SK-N-SH (cell line): ENCODE measurements around the gene AK4. TPM values are rescaled to one million over a fixed set of nuclear protein-coding genes. Genes with fewer than 3 reads are reported as not detected.
A peak's percentile ranks its signal among the peaks of the same experiment; 100 is the strongest.

Source experiments
- CTCF ChIA-PET: fragments of 300-600, 350-600 bp; formaldehyde crosslinking; extraction: SDS; loops from one replicate; lab custom pipeline; 2021; lab: Yijun Ruan, JAX
- POLR2A ChIA-PET: fragments of 350-600 bp; sonication (Branson Sonifier 250); formaldehyde crosslinking; extraction: SDS; loops from one replicate; lab custom pipeline; 2020; ENCODE audit warnings: antibody characterized with exemption, inconsistent platforms; lab: Yijun Ruan, JAX
- DNase-seq: peaks from one replicate; pipeline ENCODE4 v3.0.0; 2012
- H2AFZ ChIP-seq: fragments of 200-600 bp; sonication (generic); 2 replicates; pipeline ENCODE4 v1.8.1; 2016; ENCODE audit warnings: antibody characterized with exemption, mild to moderate bottlenecking, low read depth
- H3F3A ChIP-seq: fragments of 200-600 bp; sonication (generic); replicated peaks from 2 replicates; pipeline ENCODE3; 2016; ENCODE audit warnings: antibody characterized with exemption, mild to moderate bottlenecking; ENCODE audit not compliant: insufficient read depth
- H3K27ac ChIP-seq, 2 experiments: fragments of 200-500 bp in 1 of 2; fragments of 200-600 bp in 1 of 2; sonication (Bioruptor generic) in 1 of 2; sonication (generic), shearing (Covaris generic) in 1 of 2; 2 replicates each; pipeline versions ENCODE4 v1.5.1 to v1.6.1; 2014 to 2016; ENCODE audit warnings: low read depth in 2 of 2, inconsistent platforms in 1 of 2, low read length in 1 of 2, mild to moderate bottlenecking in 1 of 2, mixed read lengths in 1 of 2
- H3K27me3 ChIP-seq: fragments of 200-600 bp; sonication (generic), shearing (Covaris generic); 2 replicates; pipeline ENCODE4 v1.6.1; 2016; ENCODE audit warnings: mixed run types; ENCODE audit not compliant: insufficient read depth
- H3K36me3 ChIP-seq, 2 experiments: fragments of 200-500 bp in 1 of 2; fragments of 200-600 bp in 1 of 2; sonication (Bioruptor generic) in 1 of 2; sonication (generic) in 1 of 2; replicated peaks in 1 of 2; 2 replicates each; pipeline versions ENCODE3 to v1.5.1; 2014 to 2016; ENCODE audit warnings: low read length in 1 of 2, mild to moderate bottlenecking in 1 of 2; ENCODE audit not compliant: insufficient read depth in 2 of 2, control insufficient read depth in 1 of 2
- H3K4me1 ChIP-seq, 2 experiments: fragments of 200-500 bp in 1 of 2; fragments of 200-600 bp in 1 of 2; sonication (Bioruptor generic) in 1 of 2; sonication (generic), shearing (Covaris generic) in 1 of 2; 2 replicates each; pipeline versions ENCODE4 v1.5.1 to v1.6.1; 2014 to 2016; ENCODE audit warnings: low read depth in 1 of 2, low read length in 1 of 2, mixed run types in 1 of 2; ENCODE audit not compliant: insufficient read depth in 2 of 2, control insufficient read depth in 1 of 2
- H3K4me2 ChIP-seq: fragments of 200-600 bp; sonication (generic), shearing (Covaris generic); 2 replicates; pipeline ENCODE4 v1.6.1; 2017; ENCODE audit warnings: mixed run types
- H3K4me3 ChIP-seq, 2 experiments: fragments of 200-500 bp in 1 of 2; fragments of 200-600 bp in 1 of 2; sonication (Bioruptor generic) in 1 of 2; sonication (generic), shearing (Covaris generic) in 1 of 2; 2 replicates each; pipeline versions ENCODE4 v1.5.1 to v1.8.1; 2014 to 2016; ENCODE audit warnings: low read depth in 2 of 2, inconsistent platforms in 1 of 2, low read length in 1 of 2, mild to moderate bottlenecking in 1 of 2, mixed read lengths in 1 of 2, moderate library complexity in 1 of 2
- H3K79me2 ChIP-seq: fragments of 200-600 bp; sonication (generic); 2 replicates; pipeline ENCODE4 v1.8.1; 2017; ENCODE audit warnings: mild to moderate bottlenecking; ENCODE audit not compliant: insufficient read depth
- H3K9ac ChIP-seq: fragments of 200-600 bp; sonication (generic); 2 replicates; pipeline ENCODE4 v1.6.1; 2017; ENCODE audit warnings: mixed run types
- H3K9me2 ChIP-seq: fragments of 200-600 bp; sonication (generic); 2 replicates; pipeline ENCODE4 v1.6.1; 2017; ENCODE audit warnings: mixed run types
- H3K9me3 ChIP-seq: fragments of 200-600 bp; sonication (generic); 2 replicates; pipeline ENCODE4 v1.6.1; 2017; ENCODE audit warnings: mixed run types, mild to moderate bottlenecking, moderate library complexity
- H4K20me1 ChIP-seq: fragments of 200-600 bp; sonication (generic); 2 replicates; pipeline ENCODE4 v1.6.1; 2017; ENCODE audit warnings: mild to moderate bottlenecking, mixed run types; ENCODE audit not compliant: insufficient read depth
- CHD2 ChIP-seq: fragments of 150-350 bp; IDR thresholded peaks from 2 replicates; pipeline ENCODE4 v1.6.1; 2018; ENCODE audit warnings: low read length; ENCODE audit not compliant: partially characterized antibody
- EP300 ChIP-seq, 2 experiments: IDR thresholded peaks; 2 replicates each; pipeline versions ENCODE4 v1.4.0 to v1.6.1; 2012; ENCODE audit warnings: borderline replicate concordance in 1 of 2, low read depth in 1 of 2, low read length in 1 of 2
- FOXJ3 ChIP-seq: sonication (generic); formaldehyde crosslinking; IDR thresholded peaks from 2 replicates; pipeline ENCODE4 v1.5.1; 2020; ENCODE audit warnings: mild to moderate bottlenecking, missing genetic modification reagents
- FOXM1 ChIP-seq: IDR thresholded peaks from 2 replicates; pipeline ENCODE4 v1.4.0; 2012; ENCODE audit warnings: low read depth, mild to moderate bottlenecking
- JUND ChIP-seq: IDR thresholded peaks from 2 replicates; pipeline ENCODE4 v1.4.0; 2012
- MXI1 ChIP-seq: IDR thresholded peaks from 2 replicates; pipeline ENCODE4 v1.6.1; 2012; ENCODE audit warnings: mild to moderate bottlenecking, low read depth, low read length, improper control_type of control experiment
- RCOR1 ChIP-seq: fragments of 150-350 bp; IDR thresholded peaks from 2 replicates; pipeline ENCODE4 v1.6.1; 2017; ENCODE audit warnings: antibody characterized with exemption, low read length
- RXRA ChIP-seq: IDR thresholded peaks from 2 replicates; pipeline ENCODE4 v1.4.0; 2012; ENCODE audit warnings: low read depth, mild to moderate bottlenecking, borderline replicate concordance
- SMC3 ChIP-seq: IDR thresholded peaks from 2 replicates; pipeline ENCODE4 v1.6.1; 2012; ENCODE audit warnings: low read depth, low read length, improper control_type of control experiment
- TAF1 ChIP-seq: IDR thresholded peaks from 2 replicates; pipeline ENCODE4 v1.6.1; 2012; ENCODE audit warnings: low read depth, mild to moderate bottlenecking, low read length, moderate library complexity, borderline replicate concordance
- TEAD4 ChIP-seq: IDR thresholded peaks from 2 replicates; pipeline ENCODE4 v1.4.0; 2012; ENCODE audit warnings: mild to moderate bottlenecking, borderline replicate concordance; ENCODE audit not compliant: insufficient read depth
- YY1 ChIP-seq: IDR thresholded peaks from 2 replicates; pipeline ENCODE4 v1.4.0; 2012; ENCODE audit warnings: low read depth, mild to moderate bottlenecking
- WGBS: methylation state at CpG from one replicate; pipeline ENCODE4 v1.1.6; 2017; ENCODE audit warnings: low lambda C conversion rate; 5-methylcytosine and 5-hydroxymethylcytosine counted together
- polyA plus RNA-seq, 3 experiments: library from polyadenylated mRNA; depleted of rRNA; stranded (reverse); fragments of >200 nt; gene quantifications; 2 replicates each; pipeline ENCODE4 v1.2.3, GENCODE V29; 2012
- TF ChIP-seq, protein P1 (sequence below): fragments of 150-350 bp; IDR thresholded peaks from 2 replicates; pipeline ENCODE4 v1.6.1; 2017; ENCODE audit warnings: antibody characterized with exemption, low read length, low read depth, borderline replicate concordance
- TF ChIP-seq, protein P2 (sequence below): IDR thresholded peaks from 2 replicates; pipeline ENCODE4 v1.4.0; 2012; ENCODE audit warnings: low read depth, borderline replicate concordance
- TF ChIP-seq, protein P3 (sequence below): IDR thresholded peaks from 2 replicates; pipeline ENCODE4; 2012
- TF ChIP-seq, protein P4 (sequence below): IDR thresholded peaks from 2 replicates; pipeline ENCODE4 v1.6.1; 2012; ENCODE audit warnings: mild to moderate bottlenecking, low read depth, low read length, moderate library complexity

The AK4 gene
- polyA plus RNA-seq, 1 of the 3 experiments (the other 2 are of a cell fraction) = 6.4 TPM

DNA sequence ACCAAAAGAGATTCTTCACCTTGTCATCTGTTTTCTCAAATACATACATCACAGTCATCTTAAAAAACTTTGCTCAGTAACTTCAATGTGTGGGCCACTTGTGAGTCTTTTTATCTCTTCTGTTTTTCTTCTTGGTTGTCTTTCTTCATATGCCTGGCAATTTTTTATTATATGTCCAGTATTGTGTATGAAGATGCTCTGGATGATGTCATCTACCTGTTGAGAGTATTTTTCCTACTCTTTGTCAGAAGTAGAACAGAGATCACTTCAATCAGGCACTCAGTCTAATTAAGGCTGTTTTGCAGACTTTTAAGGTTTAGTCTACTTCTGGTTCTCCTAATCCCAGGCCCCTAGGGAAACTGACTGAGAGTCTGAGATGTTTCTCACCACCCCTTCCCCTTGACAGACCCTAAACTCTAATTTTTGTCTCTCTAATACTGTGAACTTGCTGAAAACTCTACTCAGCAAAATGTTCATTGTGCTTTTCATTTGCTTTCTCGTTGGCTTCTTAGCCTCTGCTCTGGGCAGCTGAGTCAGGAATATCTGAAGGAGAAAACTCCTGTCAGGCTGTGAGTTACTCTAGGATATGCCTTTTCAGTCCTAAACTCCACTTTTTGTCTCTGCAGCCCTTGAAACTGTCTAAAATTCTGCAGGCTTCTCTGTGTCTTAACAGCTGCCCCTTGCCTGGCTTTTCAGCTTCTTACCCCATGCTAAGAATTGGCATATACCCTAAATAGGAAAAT is 128.4 kb downstream of the AK4 start:
- TF ChIP-seq TAF1 (no peak), YY1 (no peak), EP300 (IDR thresholded peaks at IDR 0.05; ENCODE audit: borderline replicate concordance in 1 of 2, low read depth in 1 of 2, low read length in 1 of 2) (no peak), FOXJ3 (no peak), FOXM1 (no peak), MXI1 (no peak), CHD2 (no peak), JUND (no peak), RCOR1 (no peak), TEAD4 (no peak), RXRA (no peak), SMC3 (no peak)
- TF ChIP-seq, protein P1, sequence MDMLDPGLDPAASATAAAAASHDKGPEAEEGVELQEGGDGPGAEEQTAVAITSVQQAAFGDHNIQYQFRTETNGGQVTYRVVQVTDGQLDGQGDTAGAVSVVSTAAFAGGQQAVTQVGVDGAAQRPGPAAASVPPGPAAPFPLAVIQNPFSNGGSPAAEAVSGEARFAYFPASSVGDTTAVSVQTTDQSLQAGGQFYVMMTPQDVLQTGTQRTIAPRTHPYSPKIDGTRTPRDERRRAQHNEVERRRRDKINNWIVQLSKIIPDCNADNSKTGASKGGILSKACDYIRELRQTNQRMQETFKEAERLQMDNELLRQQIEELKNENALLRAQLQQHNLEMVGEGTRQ = no peak
- TF ChIP-seq, protein P2, sequence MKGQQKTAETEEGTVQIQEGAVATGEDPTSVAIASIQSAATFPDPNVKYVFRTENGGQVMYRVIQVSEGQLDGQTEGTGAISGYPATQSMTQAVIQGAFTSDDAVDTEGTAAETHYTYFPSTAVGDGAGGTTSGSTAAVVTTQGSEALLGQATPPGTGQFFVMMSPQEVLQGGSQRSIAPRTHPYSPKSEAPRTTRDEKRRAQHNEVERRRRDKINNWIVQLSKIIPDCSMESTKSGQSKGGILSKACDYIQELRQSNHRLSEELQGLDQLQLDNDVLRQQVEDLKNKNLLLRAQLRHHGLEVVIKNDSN = no peak
- TF ChIP-seq, protein P3, sequence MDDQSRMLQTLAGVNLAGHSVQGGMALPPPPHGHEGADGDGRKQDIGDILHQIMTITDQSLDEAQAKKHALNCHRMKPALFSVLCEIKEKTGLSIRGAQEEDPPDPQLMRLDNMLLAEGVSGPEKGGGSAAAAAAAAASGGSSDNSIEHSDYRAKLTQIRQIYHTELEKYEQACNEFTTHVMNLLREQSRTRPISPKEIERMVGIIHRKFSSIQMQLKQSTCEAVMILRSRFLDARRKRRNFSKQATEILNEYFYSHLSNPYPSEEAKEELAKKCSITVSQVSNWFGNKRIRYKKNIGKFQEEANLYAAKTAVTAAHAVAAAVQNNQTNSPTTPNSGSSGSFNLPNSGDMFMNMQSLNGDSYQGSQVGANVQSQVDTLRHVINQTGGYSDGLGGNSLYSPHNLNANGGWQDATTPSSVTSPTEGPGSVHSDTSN = no peak
- TF ChIP-seq, protein P4, sequence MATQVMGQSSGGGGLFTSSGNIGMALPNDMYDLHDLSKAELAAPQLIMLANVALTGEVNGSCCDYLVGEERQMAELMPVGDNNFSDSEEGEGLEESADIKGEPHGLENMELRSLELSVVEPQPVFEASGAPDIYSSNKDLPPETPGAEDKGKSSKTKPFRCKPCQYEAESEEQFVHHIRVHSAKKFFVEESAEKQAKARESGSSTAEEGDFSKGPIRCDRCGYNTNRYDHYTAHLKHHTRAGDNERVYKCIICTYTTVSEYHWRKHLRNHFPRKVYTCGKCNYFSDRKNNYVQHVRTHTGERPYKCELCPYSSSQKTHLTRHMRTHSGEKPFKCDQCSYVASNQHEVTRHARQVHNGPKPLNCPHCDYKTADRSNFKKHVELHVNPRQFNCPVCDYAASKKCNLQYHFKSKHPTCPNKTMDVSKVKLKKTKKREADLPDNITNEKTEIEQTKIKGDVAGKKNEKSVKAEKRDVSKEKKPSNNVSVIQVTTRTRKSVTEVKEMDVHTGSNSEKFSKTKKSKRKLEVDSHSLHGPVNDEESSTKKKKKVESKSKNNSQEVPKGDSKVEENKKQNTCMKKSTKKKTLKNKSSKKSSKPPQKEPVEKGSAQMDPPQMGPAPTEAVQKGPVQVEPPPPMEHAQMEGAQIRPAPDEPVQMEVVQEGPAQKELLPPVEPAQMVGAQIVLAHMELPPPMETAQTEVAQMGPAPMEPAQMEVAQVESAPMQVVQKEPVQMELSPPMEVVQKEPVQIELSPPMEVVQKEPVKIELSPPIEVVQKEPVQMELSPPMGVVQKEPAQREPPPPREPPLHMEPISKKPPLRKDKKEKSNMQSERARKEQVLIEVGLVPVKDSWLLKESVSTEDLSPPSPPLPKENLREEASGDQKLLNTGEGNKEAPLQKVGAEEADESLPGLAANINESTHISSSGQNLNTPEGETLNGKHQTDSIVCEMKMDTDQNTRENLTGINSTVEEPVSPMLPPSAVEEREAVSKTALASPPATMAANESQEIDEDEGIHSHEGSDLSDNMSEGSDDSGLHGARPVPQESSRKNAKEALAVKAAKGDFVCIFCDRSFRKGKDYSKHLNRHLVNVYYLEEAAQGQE = no peak
- Histone ChIP-seq H3K4me1 (peaks cover 0 to 29% of the 10 kb centered on the region in 2 experiments; a peak in 2 of 4 replicates), H3K27me3 (no peaks in the 10 kb centered on the region), H3K9me3 (no peaks in the 10 kb centered on the region), H3K9ac (no peak overlapping the region), H3K27ac (peak overlapping the region in 1 of 2 experiments; percentile 64; a peak in 1 of 4 replicates), H3K4me3 (no peak overlapping the region), H4K20me1 (no peaks in the 10 kb centered on the region), H3F3A (no peaks in the 10 kb centered on the region), H3K9me2 (no peaks in the 10 kb centered on the region), H3K79me2 (no peaks in the 10 kb centered on the region), H2AFZ (no peak overlapping the region), H3K4me2 (no peak overlapping the region), H3K36me3 (no peaks in the 10 kb centered on the region)
- POLR2A ChIA-PET = interaction anchor here (2.2 to 2.4 kb wide), 2 partner anchors 10 to 33 kb away, joined by 6 to 9 read pairs; partner anchors contain the start of gene DNAJC6
- WGBS = 90% methylated on average over 1 of the region's 1 CpG
- DNase-seq = no peak
- CTCF ChIA-PET = interaction anchor here (1.0 to 3.3 kb wide), 2 partner anchors 9 to 411 kb away, joined by 4 to 24 read pairs; no protein-coding TSS in a partner anchor
